K562 (cell line): ENCODE measurements around the gene DCAF6. TPM values are rescaled to one million over a fixed set of nuclear protein-coding genes. Genes with fewer than 3 reads are reported as not detected.

Experiments
- BCL6 ChIP-seq: fragments of 250-450 bp; sonication (Bioruptor Pico); IDR thresholded peaks from 2 replicates; pipeline ENCODE4 v1.4.0; 2020
- BRF1 ChIP-seq: IDR thresholded peaks from 3 replicates; pipeline ENCODE4 v1.6.1; 2011; ENCODE audit warnings: borderline replicate concordance, mild to moderate bottlenecking; ENCODE audit not compliant: insufficient read length; ENCODE audit errors: extremely low read depth
- CAMTA2 ChIP-seq: fragments of 250-450 bp; sonication (Bioruptor Pico); conservative IDR thresholded peaks from 2 replicates; pipeline ENCODE4 v1.5.1; 2022
- CEBPZ ChIP-seq: fragments of 150-350 bp; IDR thresholded peaks from 2 replicates; pipeline ENCODE4 v1.6.1; 2014; ENCODE audit warnings: low read depth, mild to moderate bottlenecking, low read length, borderline replicate concordance
- E2F6 ChIP-seq, 2 experiments: IDR thresholded peaks; 2 replicates each; pipeline ENCODE4 v1.6.1; 2011; ENCODE audit warnings: borderline replicate concordance in 1 of 2, control low read depth in 1 of 2, low read depth in 1 of 2, low read length in 1 of 2, mild to moderate bottlenecking in 1 of 2, mixed read lengths in 1 of 2, moderate library complexity in 1 of 2; ENCODE audit not compliant: insufficient read depth in 1 of 2, insufficient read length in 1 of 2, poor library complexity in 1 of 2, severe bottlenecking in 1 of 2; ENCODE audit errors: extremely low read depth in 1 of 2
- ESRRA ChIP-seq: fragments of 450-650 bp; IDR thresholded peaks from 2 replicates; pipeline ENCODE4 v1.6.1; 2014; ENCODE audit warnings: low read depth, mild to moderate bottlenecking, moderate library complexity, borderline replicate concordance
- KDM4B ChIP-seq, 2 experiments: fragments of 450-650 bp in 1 of 2; sonication (generic) in 1 of 2; IDR thresholded peaks; 2 replicates each; pipeline ENCODE4 v1.6.1; 2016 to 2017; ENCODE audit warnings: borderline replicate concordance in 2 of 2, antibody characterized with exemption in 1 of 2, low read depth in 1 of 2, mild to moderate bottlenecking in 1 of 2
- MAX ChIP-seq: sonication (generic); formaldehyde crosslinking; IDR thresholded peaks from 2 replicates; pipeline ENCODE4 v1.9.0; 2022; ENCODE audit warnings: mild to moderate bottlenecking, missing genetic modification reagents
- PREB ChIP-seq: sonication (generic); formaldehyde crosslinking; IDR thresholded peaks from 2 replicates; pipeline ENCODE4 v1.8.1; 2023; ENCODE audit warnings: mild to moderate bottlenecking, missing genetic modification reagents
- RFX5 ChIP-seq: IDR thresholded peaks from 2 replicates; pipeline ENCODE4 v1.6.1; 2011; ENCODE audit warnings: low read depth, mild to moderate bottlenecking, improper control_type of control experiment, low read length
- SP1 ChIP-seq: sonication (generic); formaldehyde crosslinking; IDR thresholded peaks from 2 replicates; pipeline ENCODE4 v1.8.1; 2022; ENCODE audit warnings: mild to moderate bottlenecking, missing genetic modification reagents
- SP2 ChIP-seq: IDR thresholded peaks from 2 replicates; pipeline ENCODE4 v1.6.1; 2011; ENCODE audit warnings: mild to moderate bottlenecking, low read depth, low read length, moderate library complexity; ENCODE audit not compliant: poor library complexity, severe bottlenecking; ENCODE audit errors: extremely low read depth
- TFAP4 ChIP-seq: sonication (generic); formaldehyde crosslinking; IDR thresholded peaks from 2 replicates; pipeline ENCODE4 v1.8.0; 2022; ENCODE audit warnings: missing genetic modification reagents, mild to moderate bottlenecking, moderate library complexity, borderline replicate concordance
- U2AF1 ChIP-seq: fragments of 200-400 bp; formaldehyde crosslinking; optimal IDR thresholded peaks from 2 replicates; pipeline ENCODE3; 2017; ENCODE audit warnings: mild to moderate bottlenecking, low read depth, low read length, moderate library complexity
- ZNF699 ChIP-seq: fragments of 250-450 bp; sonication (Bioruptor Pico); IDR thresholded peaks from 2 replicates; pipeline ENCODE4 v1.8.0; 2021; ENCODE audit warnings: mild to moderate bottlenecking, moderate library complexity; ENCODE audit not compliant: insufficient replicate concordance
- polyA plus RNA-seq, 8 experiments: library from polyadenylated mRNA; depleted of rRNA in 4 of 8; stranded (reverse) in 5 of 8; unstranded in 3 of 8; fragments of >200 nt; fragmentation: Nextera tagmentation in 2 of 8; fragmentation: Illumina TruSeq in 1 of 8; extraction: Ambion mirVana in 2 of 8; extraction: Trizol in 1 of 8; gene quantifications; 2 replicates each; pipeline versions ENCODE4 v1.2.1 to v1.2.3, GENCODE V29; 2011 to 2014; ENCODE audit warnings: inconsistent platforms in 1 of 8, missing spikeins in 1 of 8
- total RNA-seq, 7 experiments: library from RNA; depleted of rRNA in 6 of 7; stranded (reverse); fragments of >200 nt in 6 of 7; fragmentation: Illumina TruSeq in 2 of 7; extraction: Trizol in 2 of 7; gene quantifications; 2 replicates each; pipeline versions ENCODE4 v1.2.1 to v1.2.3, GENCODE V29; 2011 to 2021; ENCODE audit warnings: low replicate concordance in 1 of 7
- TF ChIP-seq, protein P1 (sequence below), 2 experiments: IDR thresholded peaks in 1 of 2; conservative IDR thresholded peaks in 1 of 2; 2 replicates each; pipeline ENCODE4 v1.6.1; 2016; ENCODE audit warnings: low read depth in 2 of 2, mild to moderate bottlenecking in 1 of 2, missing compliant biosample characterization in 1 of 2, missing genetic modification characterization in 1 of 2, moderate library complexity in 1 of 2

DCAF6 gene
- total and polyA plus RNA-seq, 9 of the 15 experiments (the other 6 are each of a cell fraction or from before 2014, with no cell fraction given): 19.1 to 102 (median 46.3) TPM

DNA sequence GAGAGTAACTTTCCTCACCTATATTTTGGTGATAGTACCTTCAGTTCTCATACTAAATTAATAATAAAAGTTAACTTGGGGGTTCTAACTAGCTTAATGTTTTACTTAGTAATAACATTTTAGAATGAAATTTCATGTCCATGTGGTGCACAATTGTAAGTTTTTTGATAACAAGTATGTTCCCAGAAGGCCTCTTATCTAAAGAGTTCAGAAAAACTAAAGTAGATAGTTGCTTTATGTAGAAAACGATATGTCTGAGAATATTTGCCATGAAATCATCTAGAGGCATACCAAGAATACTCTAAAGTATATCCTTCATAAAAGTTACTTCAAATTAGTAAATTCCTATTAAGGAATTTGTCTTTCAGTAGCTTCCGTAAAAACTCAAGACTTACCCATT, 12.4 kb upstream of the DCAF6 start (continued):
- no peak for TF ChIP-seq CEBPZ
- no peak for TF ChIP-seq SP2
- TF ChIP-seq BCL6 (CRISPR knock-in tag): no peak
- no peak for TF ChIP-seq TFAP4 (CRISPR knock-in tag)
- TF ChIP-seq CAMTA2 (CRISPR knock-in tag): no peak
- TF ChIP-seq SP1: no peak
- no peak for TF ChIP-seq KDM4B (IDR thresholded peaks at IDR 0.05; ENCODE audit: borderline replicate concordance in 2 of 2, low read depth in 1 of 2)
- TF ChIP-seq, protein P1, sequence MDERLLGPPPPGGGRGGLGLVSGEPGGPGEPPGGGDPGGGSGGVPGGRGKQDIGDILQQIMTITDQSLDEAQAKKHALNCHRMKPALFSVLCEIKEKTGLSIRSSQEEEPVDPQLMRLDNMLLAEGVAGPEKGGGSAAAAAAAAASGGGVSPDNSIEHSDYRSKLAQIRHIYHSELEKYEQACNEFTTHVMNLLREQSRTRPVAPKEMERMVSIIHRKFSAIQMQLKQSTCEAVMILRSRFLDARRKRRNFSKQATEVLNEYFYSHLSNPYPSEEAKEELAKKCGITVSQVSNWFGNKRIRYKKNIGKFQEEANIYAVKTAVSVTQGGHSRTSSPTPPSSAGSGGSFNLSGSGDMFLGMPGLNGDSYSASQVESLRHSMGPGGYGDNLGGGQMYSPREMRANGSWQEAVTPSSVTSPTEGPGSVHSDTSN (CRISPR knock-in tag; IDR thresholded peaks at IDR 0.05; ENCODE audit: low read depth): no peak
- TF ChIP-seq, protein P1 (tag; conservative IDR thresholded peaks at IDR 0.05; ENCODE audit: low read depth): no peak
- TF ChIP-seq ESRRA: no peak
- TF ChIP-seq RFX5: no peak
- TF ChIP-seq MAX: no peak
- TF ChIP-seq ZNF699 (CRISPR knock-in tag): no peak
- TF ChIP-seq BRF1: no peak
- no peak for TF ChIP-seq PREB
- TF ChIP-seq U2AF1: no peak
- no peak for TF ChIP-seq E2F6 (IDR thresholded peaks at IDR 0.05; ENCODE audit: borderline replicate concordance in 1 of 2, extremely low read depth in 1 of 2, insufficient read depth in 1 of 2, insufficient read length in 1 of 2, low read depth in 1 of 2, low read length in 1 of 2, poor library complexity in 1 of 2, severe bottlenecking in 1 of 2)
